Neural cell (in vitro differentiated cells): ENCODE data around the gene N4BP2L1. TPM values are rescaled to one million over a fixed set of nuclear protein-coding genes. Genes with fewer than 3 reads are reported as not detected.

Source experiments
- H2AFZ ChIP-seq: fragments of 200-600, 300-800 bp; sonication (generic), shearing (Covaris generic); 2 replicates; pipeline ENCODE4 v1.6.0; 2014; ENCODE audit warnings: low read depth, mild to moderate bottlenecking, antibody characterized with exemption, low read length, moderate library complexity
- H3F3A ChIP-seq: fragments of 200-600 bp; shearing (Covaris generic); 2 replicates; pipeline ENCODE4 v1.6.1; 2016; ENCODE audit warnings: mild to moderate bottlenecking, moderate library complexity, mixed read lengths, antibody characterized with exemption, low read length; ENCODE audit not compliant: insufficient read depth, poor library complexity, severe bottlenecking
- H3K27ac ChIP-seq: fragments of 200-600, 300-800 bp; sonication (generic), shearing (Covaris generic); 2 replicates; pipeline ENCODE4 v1.5.1; 2014; ENCODE audit warnings: mild to moderate bottlenecking, low read length, moderate library complexity
- H3K27me3 ChIP-seq: fragments of 300-800, 200-600 bp; sonication (generic), shearing (Covaris generic); 2 replicates; pipeline ENCODE4 v1.6.0; 2014; ENCODE audit warnings: mild to moderate bottlenecking, low read depth, low read length, moderate library complexity; ENCODE audit not compliant: insufficient read depth
- H3K36me3 ChIP-seq: fragments of 300-800, 200-600 bp; sonication (generic), shearing (Covaris generic); 2 replicates; pipeline ENCODE4 v1.5.1; 2014; ENCODE audit warnings: mild to moderate bottlenecking, antibody characterized with exemption, low read length, moderate library complexity; ENCODE audit not compliant: insufficient read depth
- H3K4me2 ChIP-seq: fragments of 300-800, 200-600 bp; sonication (generic), shearing (Covaris generic); 2 replicates; pipeline ENCODE4 v1.6.0; 2014; ENCODE audit warnings: mild to moderate bottlenecking, low read length
- H3K4me3 ChIP-seq: fragments of 300-800, 200-600 bp; sonication (generic), shearing (Covaris generic); 2 replicates; pipeline ENCODE4 v1.5.1; 2014; ENCODE audit warnings: mild to moderate bottlenecking, low read length, moderate library complexity
- H3K79me2 ChIP-seq: fragments of 200-600 bp; shearing (Covaris generic); replicated peaks from 2 replicates; pipeline ENCODE4 v1.6.0; 2014; ENCODE audit warnings: mild to moderate bottlenecking, low read length, moderate library complexity; ENCODE audit not compliant: insufficient read depth
- H3K9ac ChIP-seq: fragments of 300-800, 200-600 bp; sonication (generic), shearing (Covaris generic); 2 replicates; pipeline ENCODE4 v1.6.1; 2016; ENCODE audit warnings: mild to moderate bottlenecking, low read length, mixed read lengths
- H3K9me2 ChIP-seq: fragments of 200-600 bp; shearing (Covaris generic); 2 replicates; pipeline ENCODE4 v1.6.1; 2016; ENCODE audit warnings: mild to moderate bottlenecking, low read length, mixed read lengths; ENCODE audit not compliant: insufficient read depth
- H3K9me3 ChIP-seq: fragments of 200-600, 300-800 bp; sonication (generic), shearing (Covaris generic); 2 replicates; pipeline ENCODE4 v1.6.1; 2016; ENCODE audit warnings: mild to moderate bottlenecking, mixed run types, low read length, moderate library complexity, mixed read lengths
- H4K20me1 ChIP-seq: fragments of 200-600 bp; shearing (Covaris generic); 2 replicates; pipeline ENCODE4 v1.6.1; 2016; ENCODE audit warnings: mild to moderate bottlenecking, mixed run types; ENCODE audit not compliant: insufficient read depth
- EP300 ChIP-seq: fragments of 450-650 bp; conservative IDR thresholded peaks from 2 replicates; pipeline ENCODE4 v1.6.1; 2014; ENCODE audit warnings: antibody characterized with exemption, mild to moderate bottlenecking, moderate library complexity; ENCODE audit not compliant: poor library complexity, severe bottlenecking
- EZH2 ChIP-seq: fragments of 200-600, 300-800 bp; shearing (Covaris generic), sonication (generic); IDR thresholded peaks from 2 replicates; pipeline ENCODE4 v1.6.1; 2014; ENCODE audit warnings: antibody characterized with exemption, low read length, borderline replicate concordance, mild to moderate bottlenecking; ENCODE audit not compliant: insufficient read depth, poor library complexity, severe bottlenecking
- MXI1 ChIP-seq: fragments of 450-650 bp; conservative IDR thresholded peaks from 2 replicates; pipeline ENCODE4 v1.6.1; 2014; ENCODE audit warnings: antibody characterized with exemption, mild to moderate bottlenecking; ENCODE audit not compliant: poor library complexity, severe bottlenecking
- POLR2AphosphoS5 ChIP-seq: IDR thresholded peaks from 2 replicates; pipeline ENCODE4 v1.6.1; 2012
- RAD21 ChIP-seq: fragments of 450-650 bp; conservative IDR thresholded peaks from 2 replicates; pipeline ENCODE4 v1.6.1; 2014; ENCODE audit warnings: antibody characterized with exemption, mild to moderate bottlenecking, moderate library complexity
- SMC3 ChIP-seq: fragments of 450-650 bp; conservative IDR thresholded peaks from 2 replicates; pipeline ENCODE4 v1.6.1; 2014; ENCODE audit warnings: antibody characterized with exemption, mild to moderate bottlenecking, moderate library complexity; ENCODE audit not compliant: poor library complexity
- TAF1 ChIP-seq: IDR thresholded peaks from 2 replicates; pipeline ENCODE4 v1.6.1; 2012; ENCODE audit warnings: low read depth
- polyA plus RNA-seq: library from polyadenylated mRNA; depleted of rRNA; stranded (reverse); fragments of >200 nt; gene quantifications from 2 replicates; pipeline ENCODE4 v1.2.3, GENCODE V29; 2014
- TF ChIP-seq, protein P1 (sequence below): fragments of 450-650 bp; IDR thresholded peaks from 2 replicates; pipeline ENCODE4 v1.5.1; 2014; ENCODE audit warnings: antibody characterized with exemption, mild to moderate bottlenecking, moderate library complexity; ENCODE audit not compliant: poor library complexity, severe bottlenecking
- TF ChIP-seq, protein P2 (sequence below): IDR thresholded peaks from 2 replicates; pipeline ENCODE4 v1.6.1; 2012; ENCODE audit warnings: borderline replicate concordance

N4BP2L1 gene
- polyA plus RNA-seq, 1 donor from 2014 or later = 6.1 TPM

DNA sequence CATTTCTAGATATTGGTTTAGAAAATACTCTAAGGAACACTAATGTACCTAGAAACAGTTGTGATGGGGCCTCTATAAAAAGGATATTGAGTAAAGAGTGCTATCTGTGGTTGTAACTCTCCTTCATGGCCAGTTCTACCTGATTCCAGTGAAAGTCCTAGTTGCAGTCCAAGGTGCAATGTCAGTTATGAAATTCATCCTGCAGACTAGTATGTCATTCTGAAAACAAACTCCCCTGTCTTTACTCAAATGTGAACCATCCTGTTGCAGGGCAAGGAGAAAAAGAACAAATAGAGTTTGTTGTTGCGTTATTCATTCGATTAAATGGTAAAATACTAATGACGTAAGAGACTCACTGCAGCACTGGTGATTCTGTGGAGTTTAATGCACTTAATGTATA lies 18.3 kb upstream of the N4BP2L1 start:
- no peak overlapping the region for H3K4me3 ChIP-seq
- H2AFZ ChIP-seq = no peak overlapping the region
- no peaks in the 10 kb centered on the region for H3K9me3 ChIP-seq
- H3K36me3 ChIP-seq = no peaks in the 10 kb centered on the region
- H3K9ac ChIP-seq = no peak overlapping the region
- H3K79me2 ChIP-seq = no peaks in the 10 kb centered on the region
- no peak overlapping the region for H3K4me2 ChIP-seq
- H3K9me2 ChIP-seq = no peaks in the 10 kb centered on the region
- H3F3A ChIP-seq = no peaks in the 10 kb centered on the region
- no peaks in the 10 kb centered on the region for H3K27me3 ChIP-seq
- no peaks in the 10 kb centered on the region for H4K20me1 ChIP-seq
- TF ChIP-seq POLR2AphosphoS5 = no peak
- TF ChIP-seq RAD21 = no peak
- no peak overlapping the region for H3K27ac ChIP-seq

DNA sequence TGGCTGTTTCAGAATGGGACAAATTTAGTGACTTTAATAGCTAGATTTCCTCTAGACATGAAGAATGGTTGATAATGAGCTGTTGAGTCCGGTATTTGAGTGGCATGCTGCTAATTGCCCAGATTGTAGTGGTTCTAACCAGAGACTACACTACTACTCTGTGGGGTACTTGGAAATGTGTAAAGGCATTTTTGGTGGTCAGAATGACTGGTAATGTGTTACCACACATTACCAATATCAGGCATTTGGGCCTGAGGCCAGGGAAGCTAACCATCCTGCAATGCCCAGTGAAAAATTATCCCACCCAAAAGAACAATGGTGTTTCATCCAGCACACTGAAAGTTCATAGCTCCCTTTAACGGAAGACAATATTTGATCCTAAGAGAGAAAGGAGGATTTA lies 17.5 kb upstream of the N4BP2L1 start:
- H2AFZ ChIP-seq = no peak overlapping the region
- H3K9me3 ChIP-seq = no peaks in the 10 kb centered on the region

DNA sequence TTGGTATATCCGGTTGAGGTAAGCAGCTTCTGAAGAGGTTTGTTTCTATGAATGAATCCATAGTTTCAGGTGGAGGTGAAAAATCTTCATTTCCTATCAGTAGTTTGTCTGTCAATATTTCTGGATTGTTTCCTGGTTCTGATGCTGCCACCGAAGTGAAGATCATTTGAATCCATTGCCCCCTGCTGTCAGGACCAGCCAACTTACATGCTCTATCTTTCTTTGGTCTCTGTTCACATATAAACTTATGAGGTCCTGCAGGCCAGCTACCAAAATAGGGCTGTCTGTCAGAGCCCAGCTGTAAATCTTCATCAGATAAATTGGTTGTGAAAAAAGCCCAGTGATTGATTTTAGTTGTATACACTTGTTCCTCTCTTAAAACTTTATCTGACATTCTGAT lies 15.2 kb upstream of the N4BP2L1 start:
- Histone ChIP-seq H3K79me2 (no peaks in the 10 kb centered on the region), H2AFZ (no peak overlapping the region), H3K9me3 (no peaks in the 10 kb centered on the region), H3K9ac (no peak overlapping the region), H3K4me2 (no peak overlapping the region), H3K9me2 (no peaks in the 10 kb centered on the region), H3F3A (no peaks in the 10 kb centered on the region), H3K27ac (no peak overlapping the region), H4K20me1 (no peaks in the 10 kb centered on the region), H3K27me3 (no peaks in the 10 kb centered on the region), H3K4me3 (no peak overlapping the region), H3K36me3 (no peaks in the 10 kb centered on the region)
- TF ChIP-seq, protein P1, sequence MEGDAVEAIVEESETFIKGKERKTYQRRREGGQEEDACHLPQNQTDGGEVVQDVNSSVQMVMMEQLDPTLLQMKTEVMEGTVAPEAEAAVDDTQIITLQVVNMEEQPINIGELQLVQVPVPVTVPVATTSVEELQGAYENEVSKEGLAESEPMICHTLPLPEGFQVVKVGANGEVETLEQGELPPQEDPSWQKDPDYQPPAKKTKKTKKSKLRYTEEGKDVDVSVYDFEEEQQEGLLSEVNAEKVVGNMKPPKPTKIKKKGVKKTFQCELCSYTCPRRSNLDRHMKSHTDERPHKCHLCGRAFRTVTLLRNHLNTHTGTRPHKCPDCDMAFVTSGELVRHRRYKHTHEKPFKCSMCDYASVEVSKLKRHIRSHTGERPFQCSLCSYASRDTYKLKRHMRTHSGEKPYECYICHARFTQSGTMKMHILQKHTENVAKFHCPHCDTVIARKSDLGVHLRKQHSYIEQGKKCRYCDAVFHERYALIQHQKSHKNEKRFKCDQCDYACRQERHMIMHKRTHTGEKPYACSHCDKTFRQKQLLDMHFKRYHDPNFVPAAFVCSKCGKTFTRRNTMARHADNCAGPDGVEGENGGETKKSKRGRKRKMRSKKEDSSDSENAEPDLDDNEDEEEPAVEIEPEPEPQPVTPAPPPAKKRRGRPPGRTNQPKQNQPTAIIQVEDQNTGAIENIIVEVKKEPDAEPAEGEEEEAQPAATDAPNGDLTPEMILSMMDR = no peak
- TF ChIP-seq EP300 (no peak), EZH2 (no peak), SMC3 (no peak)

More for the DNA sequence above, 17.5 kb upstream of the N4BP2L1 start:
- Histone ChIP-seq H3K9me2 (no peaks in the 10 kb centered on the region), H3F3A (no peaks in the 10 kb centered on the region), H3K4me3 (no peak overlapping the region), H3K9ac (no peak overlapping the region), H3K36me3 (no peaks in the 10 kb centered on the region), H3K27ac (no peak overlapping the region), H3K4me2 (no peak overlapping the region), H3K27me3 (no peaks in the 10 kb centered on the region), H4K20me1 (no peaks in the 10 kb centered on the region), H3K79me2 (no peaks in the 10 kb centered on the region)
- TF ChIP-seq, protein P2, sequence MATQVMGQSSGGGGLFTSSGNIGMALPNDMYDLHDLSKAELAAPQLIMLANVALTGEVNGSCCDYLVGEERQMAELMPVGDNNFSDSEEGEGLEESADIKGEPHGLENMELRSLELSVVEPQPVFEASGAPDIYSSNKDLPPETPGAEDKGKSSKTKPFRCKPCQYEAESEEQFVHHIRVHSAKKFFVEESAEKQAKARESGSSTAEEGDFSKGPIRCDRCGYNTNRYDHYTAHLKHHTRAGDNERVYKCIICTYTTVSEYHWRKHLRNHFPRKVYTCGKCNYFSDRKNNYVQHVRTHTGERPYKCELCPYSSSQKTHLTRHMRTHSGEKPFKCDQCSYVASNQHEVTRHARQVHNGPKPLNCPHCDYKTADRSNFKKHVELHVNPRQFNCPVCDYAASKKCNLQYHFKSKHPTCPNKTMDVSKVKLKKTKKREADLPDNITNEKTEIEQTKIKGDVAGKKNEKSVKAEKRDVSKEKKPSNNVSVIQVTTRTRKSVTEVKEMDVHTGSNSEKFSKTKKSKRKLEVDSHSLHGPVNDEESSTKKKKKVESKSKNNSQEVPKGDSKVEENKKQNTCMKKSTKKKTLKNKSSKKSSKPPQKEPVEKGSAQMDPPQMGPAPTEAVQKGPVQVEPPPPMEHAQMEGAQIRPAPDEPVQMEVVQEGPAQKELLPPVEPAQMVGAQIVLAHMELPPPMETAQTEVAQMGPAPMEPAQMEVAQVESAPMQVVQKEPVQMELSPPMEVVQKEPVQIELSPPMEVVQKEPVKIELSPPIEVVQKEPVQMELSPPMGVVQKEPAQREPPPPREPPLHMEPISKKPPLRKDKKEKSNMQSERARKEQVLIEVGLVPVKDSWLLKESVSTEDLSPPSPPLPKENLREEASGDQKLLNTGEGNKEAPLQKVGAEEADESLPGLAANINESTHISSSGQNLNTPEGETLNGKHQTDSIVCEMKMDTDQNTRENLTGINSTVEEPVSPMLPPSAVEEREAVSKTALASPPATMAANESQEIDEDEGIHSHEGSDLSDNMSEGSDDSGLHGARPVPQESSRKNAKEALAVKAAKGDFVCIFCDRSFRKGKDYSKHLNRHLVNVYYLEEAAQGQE = no peak
- TF ChIP-seq POLR2AphosphoS5 (no peak), RAD21 (no peak), MXI1 (no peak), EZH2 (no peak), TAF1 (no peak), SMC3 (no peak), EP300 (no peak)
- TF ChIP-seq, protein P1 = no peak
